OCI-LY1 (cell line): ENCODE data around the gene TSC22D1.

Source experiments
- H2AFZ ChIP-seq: fragments of 200-600 bp; sonication (generic), shearing (Covaris generic); 2 replicates; pipeline ENCODE4 v1.6.0; 2014; ENCODE audit warnings: antibody characterized with exemption, mild to moderate bottlenecking, low read length
- H3F3A ChIP-seq: fragments of 200-600 bp; sonication (generic), shearing (Covaris generic); 2 replicates; pipeline ENCODE4 v1.6.0; 2014; ENCODE audit warnings: mild to moderate bottlenecking, antibody characterized with exemption, low read length, moderate library complexity; ENCODE audit not compliant: insufficient read depth
- H3K27ac ChIP-seq: fragments of 200-600 bp; sonication (generic); 2 replicates; pipeline ENCODE4 v1.5.1; 2014; ENCODE audit warnings: low read length, mixed run types, mild to moderate bottlenecking, low read depth; ENCODE audit not compliant: poor library complexity, severe bottlenecking
- H3K27me3 ChIP-seq: fragments of 200-600 bp; sonication (generic); 2 replicates; pipeline ENCODE4 v1.6.0; 2014; ENCODE audit warnings: antibody characterized with exemption, mild to moderate bottlenecking, low read length, moderate library complexity; ENCODE audit not compliant: insufficient read depth
- H3K36me3 ChIP-seq: fragments of 200-600 bp; sonication (generic); 2 replicates; pipeline ENCODE4 v1.6.1; 2014; ENCODE audit warnings: mild to moderate bottlenecking, antibody characterized with exemption, low read length, moderate library complexity, mixed read lengths; ENCODE audit not compliant: insufficient read depth
- H3K4me1 ChIP-seq: fragments of 200-600 bp; sonication (generic); 2 replicates; pipeline ENCODE4 v1.5.1; 2014; ENCODE audit warnings: mild to moderate bottlenecking, low read length, moderate library complexity; ENCODE audit not compliant: insufficient read depth, severe bottlenecking
- H3K4me2 ChIP-seq: fragments of 200-600 bp; sonication (generic), shearing (Covaris generic); 2 replicates; pipeline ENCODE4 v1.6.1; 2014; ENCODE audit warnings: low read length
- H3K4me3 ChIP-seq: fragments of 200-600 bp; sonication (generic); 2 replicates; pipeline ENCODE4 v1.5.1; 2014; ENCODE audit warnings: low read length, low read depth, mild to moderate bottlenecking, mixed read lengths; ENCODE audit not compliant: poor library complexity, severe bottlenecking
- H3K79me2 ChIP-seq: fragments of 200-600 bp; shearing (Covaris generic); 2 replicates; pipeline ENCODE4 v1.6.1; 2016; ENCODE audit warnings: mixed run types, low read length, mixed read lengths; ENCODE audit not compliant: insufficient read depth
- H3K9ac ChIP-seq: fragments of 200-600 bp; sonication (generic), shearing (Covaris generic); 2 replicates; pipeline ENCODE4 v1.6.1; 2014; ENCODE audit warnings: mild to moderate bottlenecking, low read length, mixed read lengths
- H3K9me2 ChIP-seq: fragments of 200-600 bp; sonication (generic), shearing (Covaris generic); 2 replicates; pipeline ENCODE4 v1.6.1; 2014; ENCODE audit warnings: low read depth, mild to moderate bottlenecking, low read length, mixed read lengths
- H3K9me3 ChIP-seq: fragments of 200-600 bp; shearing (Covaris generic); 2 replicates; pipeline ENCODE4 v1.6.1; 2014; ENCODE audit warnings: low read length, mixed read lengths
- H4K20me1 ChIP-seq: fragments of 200-600 bp; sonication (generic), shearing (Covaris generic); 2 replicates; pipeline ENCODE4 v1.6.0; 2016; ENCODE audit warnings: mild to moderate bottlenecking, low read length; ENCODE audit not compliant: insufficient read depth
- CTCF ChIP-seq: fragments of 200-600 bp; sonication (generic), shearing (Covaris generic); IDR thresholded peaks from 2 replicates; pipeline ENCODE4 v1.5.1; 2017; ENCODE audit warnings: mild to moderate bottlenecking, antibody characterized with exemption, low read length, moderate library complexity, mixed read lengths
- EZH2 ChIP-seq: fragments of 200-600 bp; sonication (generic), shearing (Covaris generic); IDR thresholded peaks from 2 replicates; pipeline ENCODE4 v1.8.0; 2017; ENCODE audit warnings: borderline replicate concordance, mixed run types, mild to moderate bottlenecking, antibody characterized with exemption, low read length, moderate library complexity, mixed read lengths

TSC22D1 gene

GRCh38 chr13:44396701-44397580 is 179.2 kb downstream of the TSC22D1 start:
- Histone ChIP-seq H3K4me1 (no peaks in the 10 kb centered on the region), H3K9me2 (no peaks in the 10 kb centered on the region), H3K36me3 (no peaks in the 10 kb centered on the region), H3K79me2 (no peaks in the 10 kb centered on the region), H4K20me1 (no peaks in the 10 kb centered on the region), H3F3A (no peaks in the 10 kb centered on the region), H3K27me3 (peaks cover 5% of the 10 kb centered on the region; the same call in 1 of the 2 replicates), H3K4me2 (no peak overlapping the region), H3K4me3 (no peak overlapping the region), H2AFZ (no peak overlapping the region), H3K9me3 (no peaks in the 10 kb centered on the region), H3K9ac (no peak overlapping the region), H3K27ac (no peak overlapping the region)
- TF ChIP-seq CTCF (no peak), EZH2 (no peak)

DNA sequence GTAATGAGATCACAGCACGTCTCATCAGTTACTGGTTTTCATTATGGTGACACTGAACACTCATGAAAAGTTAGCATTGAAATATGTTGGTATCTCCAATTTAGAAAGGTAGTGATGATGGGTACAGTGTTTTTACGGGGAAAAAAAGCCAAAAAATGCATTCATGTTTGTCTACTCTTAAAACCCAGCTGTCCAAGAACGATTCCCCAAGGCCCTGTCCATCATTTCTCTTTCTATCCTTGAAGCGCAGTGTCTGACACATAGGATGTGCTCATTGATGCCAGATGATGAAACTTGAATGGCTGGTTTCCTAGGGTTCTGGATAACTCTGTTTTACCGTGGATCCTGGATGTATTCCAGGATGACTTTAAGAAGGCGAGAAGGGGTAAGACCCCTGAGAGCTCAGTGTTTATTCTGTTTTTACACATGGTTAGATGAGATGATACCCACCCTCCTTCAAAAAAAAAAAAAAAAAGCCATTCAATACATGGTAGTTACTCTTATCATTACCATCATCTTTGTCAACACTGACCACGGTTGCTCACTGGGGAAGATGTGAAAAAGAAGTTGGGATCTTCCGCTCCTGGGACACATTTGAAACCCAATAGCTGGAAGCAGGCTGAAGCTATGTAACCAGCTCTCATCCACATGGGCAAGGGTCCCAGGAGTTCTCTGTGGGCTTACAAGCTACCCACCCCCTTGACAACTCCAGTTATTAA is 180.0 kb downstream of the TSC22D1 start:
- no peak overlapping the region for H3K27ac ChIP-seq
- TF ChIP-seq EZH2 (no peak), CTCF (no peak)

DNA sequence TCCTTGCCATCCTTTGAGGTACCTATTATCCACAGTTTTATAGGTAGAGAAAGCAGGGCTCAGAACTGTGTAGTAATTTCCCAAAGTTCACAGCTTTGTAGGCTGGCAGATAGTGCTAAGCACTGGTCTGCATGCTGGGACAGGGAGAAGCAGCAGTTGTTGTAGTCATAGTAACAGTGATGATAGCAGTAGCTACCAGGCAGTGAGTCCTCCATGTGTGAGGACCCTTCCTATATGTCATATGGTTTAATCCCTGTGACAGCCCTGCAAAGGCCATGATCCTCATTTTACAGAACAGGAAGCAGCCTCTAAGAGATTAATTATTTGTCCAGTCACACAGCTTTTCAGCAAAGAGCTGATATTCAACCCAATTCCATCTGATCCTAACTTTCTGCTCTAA is 181.5 kb downstream of the TSC22D1 start:
- no peak overlapping the region for H3K27ac ChIP-seq
- H4K20me1 ChIP-seq = no peaks in the 10 kb centered on the region
- no peaks in the 10 kb centered on the region for H3K4me1 ChIP-seq
- no peaks in the 10 kb centered on the region for H3K36me3 ChIP-seq
- H3K4me3 ChIP-seq = no peak overlapping the region
- H3K9ac ChIP-seq = no peak overlapping the region
- H3K27me3 ChIP-seq = peaks cover under 1% of the 10 kb centered on the region; the same call in 1 of the 2 replicates
- no peak overlapping the region for H2AFZ ChIP-seq
- H3F3A ChIP-seq = no peaks in the 10 kb centered on the region
- TF ChIP-seq EZH2 (no peak), CTCF (no peak)
- no peak overlapping the region for H3K4me2 ChIP-seq
- H3K9me2 ChIP-seq = no peaks in the 10 kb centered on the region
- H3K9me3 ChIP-seq = no peaks in the 10 kb centered on the region
- H3K79me2 ChIP-seq = no peaks in the 10 kb centered on the region

More for the DNA sequence above, 180.0 kb downstream of the TSC22D1 start:
- Histone ChIP-seq H4K20me1 (no peaks in the 10 kb centered on the region), H3K4me2 (no peak overlapping the region), H2AFZ (no peak overlapping the region), H3K9me3 (no peaks in the 10 kb centered on the region), H3K9ac (no peak overlapping the region), H3K9me2 (no peaks in the 10 kb centered on the region), H3F3A (no peaks in the 10 kb centered on the region), H3K79me2 (no peaks in the 10 kb centered on the region), H3K4me3 (no peak overlapping the region), H3K36me3 (no peaks in the 10 kb centered on the region), H3K27me3 (peaks cover 5% of the 10 kb centered on the region; the same call in 1 of the 2 replicates), H3K4me1 (no peaks in the 10 kb centered on the region)
